ENCODE data around the gene TMEM164.

Gene TMEM164

DNA sequence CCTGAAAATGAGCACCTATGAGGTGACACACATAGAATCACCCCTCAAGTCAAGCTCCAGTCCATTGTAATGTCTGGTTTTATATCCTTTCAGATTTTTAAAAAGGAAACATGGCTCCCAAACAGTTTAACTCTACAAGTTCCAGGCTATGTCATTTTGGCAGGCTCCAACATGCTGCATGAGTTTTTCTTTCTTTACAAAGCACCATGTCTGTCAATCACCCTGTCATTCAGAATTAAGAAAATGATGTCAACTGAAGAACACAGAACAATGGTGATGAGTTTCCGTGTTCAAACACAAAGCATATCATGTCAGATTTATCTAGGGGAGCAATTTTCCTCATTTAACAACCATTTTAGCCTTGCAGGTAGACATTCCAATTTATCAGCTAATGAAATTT lies 208.4 kb downstream of the TMEM164 start:
- TF ChIP-seq, protein P1, sequence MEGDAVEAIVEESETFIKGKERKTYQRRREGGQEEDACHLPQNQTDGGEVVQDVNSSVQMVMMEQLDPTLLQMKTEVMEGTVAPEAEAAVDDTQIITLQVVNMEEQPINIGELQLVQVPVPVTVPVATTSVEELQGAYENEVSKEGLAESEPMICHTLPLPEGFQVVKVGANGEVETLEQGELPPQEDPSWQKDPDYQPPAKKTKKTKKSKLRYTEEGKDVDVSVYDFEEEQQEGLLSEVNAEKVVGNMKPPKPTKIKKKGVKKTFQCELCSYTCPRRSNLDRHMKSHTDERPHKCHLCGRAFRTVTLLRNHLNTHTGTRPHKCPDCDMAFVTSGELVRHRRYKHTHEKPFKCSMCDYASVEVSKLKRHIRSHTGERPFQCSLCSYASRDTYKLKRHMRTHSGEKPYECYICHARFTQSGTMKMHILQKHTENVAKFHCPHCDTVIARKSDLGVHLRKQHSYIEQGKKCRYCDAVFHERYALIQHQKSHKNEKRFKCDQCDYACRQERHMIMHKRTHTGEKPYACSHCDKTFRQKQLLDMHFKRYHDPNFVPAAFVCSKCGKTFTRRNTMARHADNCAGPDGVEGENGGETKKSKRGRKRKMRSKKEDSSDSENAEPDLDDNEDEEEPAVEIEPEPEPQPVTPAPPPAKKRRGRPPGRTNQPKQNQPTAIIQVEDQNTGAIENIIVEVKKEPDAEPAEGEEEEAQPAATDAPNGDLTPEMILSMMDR (IDR thresholded peaks at IDR 0.05; ENCODE audit: low read depth, low read length): no peak
- DNase-seq (ENCODE audit: extremely low read depth, low read depth): no peak

DNA sequence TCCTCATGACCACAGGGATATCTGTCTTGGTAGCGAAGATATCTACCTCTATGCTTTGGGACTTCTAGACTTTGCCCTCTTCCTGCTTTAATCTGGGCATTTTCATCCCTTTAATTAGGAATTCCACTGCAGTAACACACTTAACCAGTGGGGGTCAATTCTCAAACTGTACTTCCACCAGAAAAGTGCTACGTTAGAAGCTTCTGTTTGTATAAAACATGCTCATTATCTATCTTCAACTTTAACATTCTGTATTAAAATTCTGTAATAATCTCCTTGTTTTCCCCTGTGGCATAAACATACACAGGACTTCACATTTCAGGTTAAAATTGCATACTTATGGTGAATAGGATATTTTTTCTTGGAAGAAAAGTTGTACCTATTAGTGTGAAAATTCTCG lies 209.4 kb downstream of the TMEM164 start:
- TF ChIP-seq, protein P1 (IDR thresholded peaks at IDR 0.05; ENCODE audit: low read depth, low read length): no peak; the same call in 1 of the 2 replicates
- no peak for DNase-seq (ENCODE audit: extremely low read depth, low read depth)

DNA sequence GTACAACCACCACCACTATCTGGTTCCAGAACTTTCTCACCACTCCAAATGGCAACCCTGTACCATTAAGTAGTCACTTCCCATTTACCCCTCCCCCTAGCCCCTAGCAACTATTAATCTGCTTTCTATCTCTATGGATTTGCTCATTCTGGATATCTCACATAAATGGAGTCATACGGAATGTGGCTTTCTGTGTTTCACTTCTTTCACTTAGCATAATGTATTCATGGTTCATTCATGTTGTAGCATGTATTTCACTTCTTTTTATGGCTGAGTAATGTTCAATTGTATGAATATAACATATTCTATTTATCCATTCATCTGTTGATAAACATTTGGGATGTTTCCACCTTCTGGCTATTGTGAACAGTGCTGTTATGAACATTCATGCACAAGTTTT lies 210.3 kb downstream of the TMEM164 start:
- no peak for DNase-seq (ENCODE audit: extremely low read depth, low read depth)
- TF ChIP-seq, protein P1 (IDR thresholded peaks at IDR 0.05; ENCODE audit: low read depth, low read length): no peak

DNA sequence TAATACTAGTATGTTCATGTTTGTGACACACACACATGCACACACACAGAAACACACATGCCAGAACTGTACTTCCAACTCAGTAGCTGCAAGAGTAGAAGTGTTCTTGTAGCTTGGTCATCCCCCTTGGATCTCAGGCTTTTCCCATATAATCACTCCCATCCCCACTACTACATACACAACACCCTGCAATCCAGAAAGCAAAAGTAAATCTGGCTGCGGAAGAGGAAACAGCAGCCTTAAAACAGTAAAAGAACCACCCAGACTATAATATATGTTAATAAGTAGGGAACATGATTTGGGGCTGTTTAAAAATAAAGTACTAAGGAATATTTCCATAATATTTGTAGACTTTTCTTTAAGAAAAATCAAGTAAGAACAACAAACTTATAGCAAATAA lies 211.8 kb downstream of the TMEM164 start:
- TF ChIP-seq, protein P1 (IDR thresholded peaks at IDR 0.05; ENCODE audit: low read depth, low read length): no peak
- no peak for DNase-seq (ENCODE audit: extremely low read depth, low read depth)

DNA sequence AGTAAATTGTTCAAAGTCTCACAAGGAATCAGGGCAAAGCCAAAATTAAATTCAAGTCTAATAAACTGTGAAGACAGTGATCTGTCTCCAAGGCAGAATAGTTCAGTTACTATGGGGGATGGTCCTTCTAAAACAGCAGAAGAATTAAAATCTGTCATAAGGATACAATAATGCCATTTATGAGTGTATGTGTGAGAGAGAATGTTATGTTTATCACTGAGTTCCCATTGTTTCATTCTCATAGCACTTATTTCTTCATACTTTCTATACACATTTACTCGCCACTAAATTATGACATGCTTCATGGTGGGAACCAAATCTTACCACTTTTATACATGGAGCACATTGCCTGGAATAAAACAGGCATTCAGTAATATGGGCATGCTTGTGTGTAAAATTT lies 212.5 kb downstream of the TMEM164 start:
- DNase-seq (ENCODE audit: extremely low read depth, low read depth): no peak
- TF ChIP-seq, protein P1 (IDR thresholded peaks at IDR 0.05; ENCODE audit: low read depth, low read length): no peak

DNA sequence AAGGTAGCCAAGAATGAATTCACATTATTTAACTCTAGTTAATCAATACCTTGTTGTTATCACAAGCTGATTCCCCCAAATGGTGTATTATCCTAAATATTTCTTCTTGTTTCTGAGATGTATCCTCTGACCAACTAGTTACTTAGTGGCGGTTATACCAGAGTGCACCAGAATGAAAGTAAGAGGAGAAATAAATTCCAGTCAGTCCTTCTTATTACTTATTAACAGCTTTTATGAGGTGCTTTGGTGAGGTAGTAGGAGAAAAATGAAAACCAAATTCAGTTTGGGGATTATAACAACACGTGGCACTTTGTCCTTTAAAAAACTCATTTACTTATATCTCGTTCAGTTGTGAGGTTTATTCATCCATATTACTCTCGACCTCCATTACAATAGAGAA lies 213.1 kb downstream of the TMEM164 start:
- TF ChIP-seq, protein P1 (IDR thresholded peaks at IDR 0.05; ENCODE audit: low read depth, low read length): no peak
- no peak for DNase-seq (ENCODE audit: extremely low read depth, low read depth)

DNA sequence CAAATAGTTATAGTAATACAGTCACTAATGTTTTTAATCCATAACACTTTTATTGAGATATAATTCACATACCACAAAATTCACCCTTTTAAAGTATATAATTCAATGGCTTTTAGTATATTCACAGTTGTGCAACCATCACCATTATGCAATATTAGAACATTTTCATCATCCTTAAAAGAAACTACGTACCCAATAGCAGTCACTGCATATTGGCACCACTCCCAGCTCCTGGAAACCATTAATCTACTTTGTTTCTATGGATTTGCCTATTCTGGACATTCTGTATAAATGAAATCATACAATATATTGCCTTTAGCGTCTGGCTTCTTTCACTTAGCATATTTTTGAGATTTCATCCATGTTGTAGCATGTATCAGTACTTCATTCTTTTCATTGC lies 215.7 kb downstream of the TMEM164 start:
- DNase-seq (ENCODE audit: extremely low read depth, low read depth): no peak
- TF ChIP-seq, protein P1 (IDR thresholded peaks at IDR 0.05; ENCODE audit: low read depth, low read length): no peak

Data from AG09319 (cell line).